ENCODE measurements around the gene FMNL2. TPM values are rescaled to one million over a fixed set of nuclear protein-coding genes. Genes with fewer than 3 reads are reported as not detected.

The FMNL2 gene
- total and polyA plus RNA-seq, 2 of the 4 experiments (the other 2 are of a cell fraction): 10.9 to 11.4 TPM

DNA sequence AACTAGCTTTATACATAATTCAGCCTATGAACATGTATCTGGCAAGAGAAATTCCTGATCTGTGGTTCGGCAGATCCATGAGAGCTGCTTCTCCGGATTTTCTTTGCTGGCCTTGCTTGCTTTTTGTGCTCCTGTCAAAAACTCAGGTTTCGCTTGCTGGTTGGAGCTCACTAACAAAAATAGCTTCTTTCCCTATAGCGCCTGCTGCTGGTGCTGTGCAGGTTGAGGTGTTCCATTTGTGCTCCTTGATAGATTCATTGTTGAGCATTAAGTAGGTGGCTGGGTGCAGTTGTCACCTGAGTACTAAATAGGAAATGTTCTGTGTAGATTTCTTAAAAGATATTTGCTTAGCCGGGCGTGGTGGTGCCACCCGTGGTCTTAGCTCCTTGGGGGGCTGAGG, 234.2 kb downstream of the FMNL2 start:
- H4K8ac ChIP-seq (ENCODE audit: low read depth in 2 of 2, low read length in 2 of 2): no peak overlapping the region
- H2AFZ ChIP-seq (replicated peaks; ENCODE audit: low read length, poor library complexity): no peak overlapping the region
- no peaks in the 10 kb centered on the region for H3K36me3 ChIP-seq (ENCODE audit: control insufficient read depth, insufficient read depth, low read length)
- peaks cover 2 to 6% of the 10 kb centered on the region in 2 experiments; a peak in 1 of 4 replicates for H3K79me1 ChIP-seq (ENCODE audit: low read depth in 1 of 2, low read length in 2 of 2)
- no peak overlapping the region for H3K4me2 ChIP-seq (ENCODE audit: low read depth, low read length)
- no peak overlapping the region for H3K56ac ChIP-seq (ENCODE audit: extremely low read depth, insufficient read depth, low read length)
- H2BK120ac ChIP-seq (ENCODE audit: low read depth, low read length): no peak overlapping the region
- no peak overlapping the region for H2AK5ac ChIP-seq (ENCODE audit: low read depth, low read length)
- H4K5ac ChIP-seq (ENCODE audit: low read depth, low read length): no peak overlapping the region
- no CpG with 5 or more reads among the region's 7 CpGs for WGBS, 2 experiments (ENCODE audit: extremely low coverage in 2 of 2, insufficient read length in 1 of 2)
- no TSS peak for BruUV-seq (replicated peaks)
- no peak overlapping the region for H3K23ac ChIP-seq (ENCODE audit: low read depth, low read length)
- H2AK9ac ChIP-seq (replicated peaks; ENCODE audit: low read depth, low read length, poor library complexity): no peak overlapping the region
- DNase-seq: no peak
- peaks cover 3% of the 10 kb centered on the region; the same call in 1 of the 2 replicates for H3K9me1 ChIP-seq (ENCODE audit: insufficient read depth, low read length)
- TF ChIP-seq, protein P1, sequence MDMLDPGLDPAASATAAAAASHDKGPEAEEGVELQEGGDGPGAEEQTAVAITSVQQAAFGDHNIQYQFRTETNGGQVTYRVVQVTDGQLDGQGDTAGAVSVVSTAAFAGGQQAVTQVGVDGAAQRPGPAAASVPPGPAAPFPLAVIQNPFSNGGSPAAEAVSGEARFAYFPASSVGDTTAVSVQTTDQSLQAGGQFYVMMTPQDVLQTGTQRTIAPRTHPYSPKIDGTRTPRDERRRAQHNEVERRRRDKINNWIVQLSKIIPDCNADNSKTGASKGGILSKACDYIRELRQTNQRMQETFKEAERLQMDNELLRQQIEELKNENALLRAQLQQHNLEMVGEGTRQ (IDR thresholded peaks at IDR 0.05; ENCODE audit: low read depth, low read length): no peak
- no peak for TF ChIP-seq MAZ (IDR thresholded peaks at IDR 0.05; ENCODE audit: borderline replicate concordance, low read depth, low read length)
- TF ChIP-seq, protein P2, sequence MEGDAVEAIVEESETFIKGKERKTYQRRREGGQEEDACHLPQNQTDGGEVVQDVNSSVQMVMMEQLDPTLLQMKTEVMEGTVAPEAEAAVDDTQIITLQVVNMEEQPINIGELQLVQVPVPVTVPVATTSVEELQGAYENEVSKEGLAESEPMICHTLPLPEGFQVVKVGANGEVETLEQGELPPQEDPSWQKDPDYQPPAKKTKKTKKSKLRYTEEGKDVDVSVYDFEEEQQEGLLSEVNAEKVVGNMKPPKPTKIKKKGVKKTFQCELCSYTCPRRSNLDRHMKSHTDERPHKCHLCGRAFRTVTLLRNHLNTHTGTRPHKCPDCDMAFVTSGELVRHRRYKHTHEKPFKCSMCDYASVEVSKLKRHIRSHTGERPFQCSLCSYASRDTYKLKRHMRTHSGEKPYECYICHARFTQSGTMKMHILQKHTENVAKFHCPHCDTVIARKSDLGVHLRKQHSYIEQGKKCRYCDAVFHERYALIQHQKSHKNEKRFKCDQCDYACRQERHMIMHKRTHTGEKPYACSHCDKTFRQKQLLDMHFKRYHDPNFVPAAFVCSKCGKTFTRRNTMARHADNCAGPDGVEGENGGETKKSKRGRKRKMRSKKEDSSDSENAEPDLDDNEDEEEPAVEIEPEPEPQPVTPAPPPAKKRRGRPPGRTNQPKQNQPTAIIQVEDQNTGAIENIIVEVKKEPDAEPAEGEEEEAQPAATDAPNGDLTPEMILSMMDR (conservative IDR thresholded peaks at IDR 0.05; ENCODE audit: low read depth, low read length): no peak
- TF ChIP-seq, protein P3, sequence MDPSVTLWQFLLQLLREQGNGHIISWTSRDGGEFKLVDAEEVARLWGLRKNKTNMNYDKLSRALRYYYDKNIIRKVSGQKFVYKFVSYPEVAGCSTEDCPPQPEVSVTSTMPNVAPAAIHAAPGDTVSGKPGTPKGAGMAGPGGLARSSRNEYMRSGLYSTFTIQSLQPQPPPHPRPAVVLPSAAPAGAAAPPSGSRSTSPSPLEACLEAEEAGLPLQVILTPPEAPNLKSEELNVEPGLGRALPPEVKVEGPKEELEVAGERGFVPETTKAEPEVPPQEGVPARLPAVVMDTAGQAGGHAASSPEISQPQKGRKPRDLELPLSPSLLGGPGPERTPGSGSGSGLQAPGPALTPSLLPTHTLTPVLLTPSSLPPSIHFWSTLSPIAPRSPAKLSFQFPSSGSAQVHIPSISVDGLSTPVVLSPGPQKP (IDR thresholded peaks at IDR 0.05; ENCODE audit: borderline replicate concordance, low read depth, low read length): no peak
- TF ChIP-seq BHLHE40 (IDR thresholded peaks at IDR 0.05; ENCODE audit: low read depth, low read length): no peak
- no peak for TF ChIP-seq MXI1 (IDR thresholded peaks at IDR 0.05; ENCODE audit: borderline replicate concordance, low read depth, low read length)
- TF ChIP-seq RAD21 (IDR thresholded peaks at IDR 0.05; ENCODE audit: low read length): no peak
- TF ChIP-seq CEBPB (IDR thresholded peaks at IDR 0.05; ENCODE audit: low read depth, low read length): no peak
- no peak for TF ChIP-seq RCOR1 (IDR thresholded peaks at IDR 0.05; ENCODE audit: insufficient replicate concordance, low read length)
- TF ChIP-seq RFX5 (IDR thresholded peaks at IDR 0.05; ENCODE audit: low read depth, low read length): no peak
- TF ChIP-seq FOS (IDR thresholded peaks at IDR 0.05; ENCODE audit: low read depth, low read length): no peak
- TF ChIP-seq POLR2A (IDR thresholded peaks at IDR 0.05; ENCODE audit: low read depth, low read length): no peak
- TF ChIP-seq CHD1 (IDR thresholded peaks at IDR 0.05; ENCODE audit: low read depth, low read length): no peak
- TF ChIP-seq MAFK (IDR thresholded peaks at IDR 0.05; ENCODE audit: low read depth, low read length): no peak
- no peak for TF ChIP-seq SMC3 (IDR thresholded peaks at IDR 0.05; ENCODE audit: low read depth, low read length)
- no peak overlapping the region for H3K18ac ChIP-seq (ENCODE audit: low read depth, low read length)
- dilution Hi-C loops (cut with HindIII; ENCODE audit: low sequenced_read_pairs, unreplicated experiment): no loop called here
- H4K91ac ChIP-seq (ENCODE audit: insufficient read depth, low read depth, low read length): no peak overlapping the region
- in situ Hi-C loops (cut with MboI; ENCODE audit: low sequenced_read_pairs): no loop called here
- H3K27ac ChIP-seq (ENCODE audit: insufficient read depth, low read length): no peak overlapping the region
- ChIA-PET POLR2A (ENCODE audit: unreplicated experiment) (no interaction called here), CTCF (no interaction called here)
- no peak overlapping the region for H3K9ac ChIP-seq (ENCODE audit: low read depth, low read length)
- H3K14ac ChIP-seq (replicated peaks; ENCODE audit: low read depth, low read length): no peak overlapping the region
- no peak overlapping the region for H3K4me3 ChIP-seq (ENCODE audit: insufficient read depth, low read depth, low read length)
- H3K27me3 ChIP-seq (ENCODE audit: control insufficient read depth, insufficient read depth, low read length): no peaks in the 10 kb centered on the region
- ATAC-seq (ENCODE audit: low read depth): no peak
- H3K4me1 ChIP-seq (ENCODE audit: control insufficient read depth, insufficient read depth, low read length): peaks cover 8% of the 10 kb centered on the region
- H3K4ac ChIP-seq (ENCODE audit: low read depth, low read length): no peak overlapping the region
- no peak overlapping the region for H2BK15ac ChIP-seq (ENCODE audit: low read depth, low read length)
- H3K9me3 ChIP-seq (ENCODE audit: control insufficient read depth, insufficient read depth, low read length): no peaks in the 10 kb centered on the region
- no peaks in the 10 kb centered on the region for H4K20me1 ChIP-seq (ENCODE audit: insufficient read depth, low read length)
- intact Hi-C loops (cut with micrococcal nuclease): loop anchor here (5.0 kb wide), 1 partner anchor 702 kb away; no protein-coding TSS in a partner anchor
- H2BK20ac ChIP-seq (ENCODE audit: low read depth, low read length): no peak overlapping the region
- H2BK5ac ChIP-seq (ENCODE audit: low read depth, low read length, poor library complexity, severe bottlenecking): no peak overlapping the region

All from IMR-90 (cell line).